ENCODE results near the gene IGF2BP2.

DNA sequence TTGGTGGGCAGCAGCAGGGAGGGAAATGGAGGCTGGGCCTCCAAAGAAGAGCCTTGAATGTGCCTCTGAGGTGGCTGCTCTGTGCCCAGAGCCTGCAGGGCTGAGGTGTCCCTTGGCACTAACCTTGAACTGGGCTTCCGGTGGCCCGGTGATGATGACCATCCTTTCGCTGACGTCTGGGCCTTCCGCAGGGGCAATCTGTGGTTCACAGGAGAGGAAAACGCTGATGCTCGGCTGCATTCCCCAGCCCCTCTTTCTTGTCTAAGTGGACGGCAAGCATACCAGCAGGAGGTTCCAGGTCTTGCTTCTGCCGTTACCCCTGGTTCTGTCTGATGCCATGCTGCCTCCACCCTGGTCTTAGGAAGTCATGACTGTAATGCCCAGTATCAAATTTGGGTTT lies 172.9 kb downstream of the IGF2BP2 start:
- no peak for TF ChIP-seq MAFK (IDR thresholded peaks at IDR 0.05; ENCODE audit: partially characterized antibody)
- TF ChIP-seq, protein P1, sequence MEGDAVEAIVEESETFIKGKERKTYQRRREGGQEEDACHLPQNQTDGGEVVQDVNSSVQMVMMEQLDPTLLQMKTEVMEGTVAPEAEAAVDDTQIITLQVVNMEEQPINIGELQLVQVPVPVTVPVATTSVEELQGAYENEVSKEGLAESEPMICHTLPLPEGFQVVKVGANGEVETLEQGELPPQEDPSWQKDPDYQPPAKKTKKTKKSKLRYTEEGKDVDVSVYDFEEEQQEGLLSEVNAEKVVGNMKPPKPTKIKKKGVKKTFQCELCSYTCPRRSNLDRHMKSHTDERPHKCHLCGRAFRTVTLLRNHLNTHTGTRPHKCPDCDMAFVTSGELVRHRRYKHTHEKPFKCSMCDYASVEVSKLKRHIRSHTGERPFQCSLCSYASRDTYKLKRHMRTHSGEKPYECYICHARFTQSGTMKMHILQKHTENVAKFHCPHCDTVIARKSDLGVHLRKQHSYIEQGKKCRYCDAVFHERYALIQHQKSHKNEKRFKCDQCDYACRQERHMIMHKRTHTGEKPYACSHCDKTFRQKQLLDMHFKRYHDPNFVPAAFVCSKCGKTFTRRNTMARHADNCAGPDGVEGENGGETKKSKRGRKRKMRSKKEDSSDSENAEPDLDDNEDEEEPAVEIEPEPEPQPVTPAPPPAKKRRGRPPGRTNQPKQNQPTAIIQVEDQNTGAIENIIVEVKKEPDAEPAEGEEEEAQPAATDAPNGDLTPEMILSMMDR (IDR thresholded peaks at IDR 0.05), result no peak
- no peak for TF ChIP-seq RNF2 (IDR thresholded peaks at IDR 0.05; ENCODE audit: borderline replicate concordance, low read depth)
- no peak for TF ChIP-seq POLR2A (IDR thresholded peaks at IDR 0.05; ENCODE audit: low read length)
- no peak for TF ChIP-seq NFE2L2 (conservative IDR thresholded peaks at IDR 0.05; ENCODE audit: low read length)
- TF ChIP-seq EP300 (IDR thresholded peaks at IDR 0.05), result no peak
- no peak for TF ChIP-seq CHD4 (IDR thresholded peaks at IDR 0.05; ENCODE audit: borderline replicate concordance)
- TF ChIP-seq, protein P2, sequence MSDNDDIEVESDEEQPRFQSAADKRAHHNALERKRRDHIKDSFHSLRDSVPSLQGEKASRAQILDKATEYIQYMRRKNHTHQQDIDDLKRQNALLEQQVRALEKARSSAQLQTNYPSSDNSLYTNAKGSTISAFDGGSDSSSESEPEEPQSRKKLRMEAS (IDR thresholded peaks at IDR 0.05), result no peak
- no peak for TF ChIP-seq HOXA7 (CRISPR knock-in tag; IDR thresholded peaks at IDR 0.05)
- no peak for TF ChIP-seq RARB (CRISPR knock-in tag; IDR thresholded peaks at IDR 0.05)

Data from A549 (cell line).